Mesothelial cell of epicardium (in vitro differentiated cells): ENCODE data around the gene SUN3. TPM values are rescaled to one million over a fixed set of nuclear protein-coding genes. Genes with fewer than 3 reads are reported as not detected.

ENCODE experiments used
- DNase-seq, 2 experiments: peaks; one replicate each; pipeline ENCODE4 v3.0.0; 2021; ENCODE audit warnings: low spot score in 2 of 2; ENCODE audit not compliant: unreplicated experiment in 2 of 2
- H3K27ac Mint-ChIP-seq: 2 replicates; pipeline ENCODE4 v1.8.0; 2021; ENCODE audit warnings: mixed read lengths
- H3K27me3 Mint-ChIP-seq: 2 replicates; pipeline ENCODE4 v1.8.0; 2021; ENCODE audit warnings: low read depth, mixed read lengths
- H3K36me3 Mint-ChIP-seq: 2 replicates; pipeline ENCODE4 v1.8.0; 2021; ENCODE audit warnings: mixed read lengths
- H3K4me1 Mint-ChIP-seq: 2 replicates; pipeline ENCODE4 v1.8.0; 2021; ENCODE audit warnings: mixed read lengths
- H3K4me3 Mint-ChIP-seq: 2 replicates; pipeline ENCODE4 v1.8.0; 2021; ENCODE audit warnings: mild to moderate bottlenecking, moderate library complexity, mixed read lengths
- H3K9me3 Mint-ChIP-seq: 2 replicates; pipeline ENCODE4 v1.8.0; 2021; ENCODE audit warnings: mixed read lengths
- total RNA-seq: library from RNA; stranded (reverse); gene quantifications from 3 replicates; pipeline ENCODE4 v1.2.1, GENCODE V29; 2021
- TF ChIP-seq, protein P1 (sequence below): fragments of 200-600 bp; sonication (generic); IDR thresholded peaks from one replicate; pipeline ENCODE4 v1.5.0; 2021; ENCODE audit warnings: antibody characterized with exemption; ENCODE audit not compliant: unreplicated experiment

The SUN3 gene
- total RNA-seq, 1 donor from 2014 or later = not detected

- no peak overlapping the region for H3K4me3 Mint-ChIP-seq
- TF ChIP-seq, protein P1, sequence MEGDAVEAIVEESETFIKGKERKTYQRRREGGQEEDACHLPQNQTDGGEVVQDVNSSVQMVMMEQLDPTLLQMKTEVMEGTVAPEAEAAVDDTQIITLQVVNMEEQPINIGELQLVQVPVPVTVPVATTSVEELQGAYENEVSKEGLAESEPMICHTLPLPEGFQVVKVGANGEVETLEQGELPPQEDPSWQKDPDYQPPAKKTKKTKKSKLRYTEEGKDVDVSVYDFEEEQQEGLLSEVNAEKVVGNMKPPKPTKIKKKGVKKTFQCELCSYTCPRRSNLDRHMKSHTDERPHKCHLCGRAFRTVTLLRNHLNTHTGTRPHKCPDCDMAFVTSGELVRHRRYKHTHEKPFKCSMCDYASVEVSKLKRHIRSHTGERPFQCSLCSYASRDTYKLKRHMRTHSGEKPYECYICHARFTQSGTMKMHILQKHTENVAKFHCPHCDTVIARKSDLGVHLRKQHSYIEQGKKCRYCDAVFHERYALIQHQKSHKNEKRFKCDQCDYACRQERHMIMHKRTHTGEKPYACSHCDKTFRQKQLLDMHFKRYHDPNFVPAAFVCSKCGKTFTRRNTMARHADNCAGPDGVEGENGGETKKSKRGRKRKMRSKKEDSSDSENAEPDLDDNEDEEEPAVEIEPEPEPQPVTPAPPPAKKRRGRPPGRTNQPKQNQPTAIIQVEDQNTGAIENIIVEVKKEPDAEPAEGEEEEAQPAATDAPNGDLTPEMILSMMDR = no peak
- H3K36me3 Mint-ChIP-seq = no peaks in the 10 kb centered on the region
- H3K9me3 Mint-ChIP-seq = no peaks in the 10 kb centered on the region
- DNase-seq = no peak
- peaks cover 12% of the 10 kb centered on the region for H3K4me1 Mint-ChIP-seq
- peaks cover 2% of the 10 kb centered on the region for H3K27me3 Mint-ChIP-seq
- no peak overlapping the region for H3K27ac Mint-ChIP-seq
Observed at GRCh38 chr7:48048113-48048512, 19.2 kb upstream of the SUN3 start.

GRCh38 chr7:48046458-48046857 lies 17.6 kb upstream of the SUN3 start:
- Mint-ChIP-seq H3K27ac (no peak overlapping the region), H3K4me3 (no peak overlapping the region)

DNA sequence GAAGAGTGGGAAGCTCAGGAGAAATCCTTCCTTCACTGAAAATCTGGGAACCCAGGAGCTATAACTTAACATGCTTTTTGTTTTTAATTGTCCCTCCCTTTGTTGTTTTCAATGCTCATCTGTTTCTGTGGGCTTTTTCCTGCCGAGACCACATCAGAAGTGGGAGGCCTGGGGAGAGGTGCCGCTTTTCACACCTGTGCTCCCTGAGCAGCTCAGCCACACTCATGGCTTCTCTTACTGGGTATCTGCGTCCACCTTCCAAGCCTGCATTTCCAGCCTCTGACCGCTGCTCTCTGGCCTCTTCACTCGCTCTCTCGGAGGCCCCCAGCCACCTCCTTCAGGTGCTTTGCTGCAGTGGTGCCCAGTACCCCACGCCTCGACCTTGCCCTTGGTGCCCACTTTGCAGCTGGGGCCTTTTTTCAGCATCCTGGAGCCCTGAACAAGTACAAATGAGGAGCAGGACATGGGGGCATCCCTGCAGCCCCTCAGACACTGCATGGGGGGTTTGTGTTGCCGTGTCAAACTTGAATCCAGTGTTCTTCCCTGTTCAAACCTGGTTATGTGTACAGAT lies 16.4 kb upstream of the SUN3 start:
- Mint-ChIP-seq H3K9me3 (no peaks in the 10 kb centered on the region), H3K27me3 (no peaks in the 10 kb centered on the region), H3K36me3 (no peaks in the 10 kb centered on the region), H3K4me3 (no peak overlapping the region), H3K27ac (no peak overlapping the region), H3K4me1 (peaks cover 12% of the 10 kb centered on the region)
- DNase-seq = no peak
- TF ChIP-seq, protein P1 = no peak

More at GRCh38 chr7:48046458-48046857, 17.6 kb upstream of the SUN3 start:
- peaks cover 2% of the 10 kb centered on the region for H3K27me3 Mint-ChIP-seq
- no peak for DNase-seq
- TF ChIP-seq, protein P1 = no peak
- H3K4me1 Mint-ChIP-seq = peaks cover 12% of the 10 kb centered on the region
- H3K36me3 Mint-ChIP-seq = no peaks in the 10 kb centered on the region
- no peaks in the 10 kb centered on the region for H3K9me3 Mint-ChIP-seq

DNA sequence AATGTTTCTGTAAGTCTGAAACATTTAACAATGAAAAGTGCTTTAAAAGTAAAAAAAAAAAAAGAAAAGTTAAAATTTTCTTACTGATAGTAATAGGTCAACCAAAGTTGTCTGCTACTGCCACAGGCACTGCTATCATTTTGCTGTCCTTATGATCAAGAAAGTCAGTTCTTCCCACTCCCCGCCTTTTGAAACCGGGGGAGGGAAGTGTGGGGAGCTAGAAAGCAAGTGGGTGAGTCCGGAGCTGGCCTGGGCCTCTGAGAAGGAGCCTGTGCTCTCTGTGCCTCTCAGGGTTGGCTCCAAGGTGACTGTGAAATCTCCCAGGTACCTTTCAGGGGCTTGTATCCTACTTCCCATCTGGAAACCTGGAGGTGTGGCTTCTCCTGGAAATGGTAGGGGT lies 13.7 kb upstream of the SUN3 start:
- peaks cover 7% of the 10 kb centered on the region for H3K4me1 Mint-ChIP-seq
- no peak for DNase-seq
- TF ChIP-seq, protein P1 = no peak
- no peak overlapping the region for H3K27ac Mint-ChIP-seq
- no peaks in the 10 kb centered on the region for H3K9me3 Mint-ChIP-seq
- no peak overlapping the region for H3K4me3 Mint-ChIP-seq
- H3K27me3 Mint-ChIP-seq = peaks cover 19% of the 10 kb centered on the region
- H3K36me3 Mint-ChIP-seq = no peaks in the 10 kb centered on the region

DNA sequence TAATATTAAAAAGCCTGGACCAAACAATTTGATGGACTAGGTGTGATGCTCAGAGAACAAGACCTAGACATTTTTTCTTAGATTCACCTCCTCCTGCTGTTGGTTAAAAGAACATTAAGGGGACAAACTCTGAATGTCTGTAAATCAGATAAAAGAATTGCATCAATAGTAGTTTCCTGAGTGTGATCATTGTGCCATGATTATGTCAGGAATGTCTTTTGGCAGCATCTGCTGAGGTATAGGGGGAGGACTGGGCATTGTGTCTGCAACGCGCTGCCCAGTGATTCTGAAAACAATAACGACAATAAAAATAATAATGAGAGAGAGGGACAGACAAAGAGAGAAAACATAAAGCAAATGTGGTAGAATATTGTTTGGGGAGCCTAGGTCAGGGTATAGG lies 13.3 kb upstream of the SUN3 start:
- Mint-ChIP-seq H3K27me3 (peaks cover 23% of the 10 kb centered on the region), H3K4me3 (no peak overlapping the region), H3K27ac (no peak overlapping the region), H3K9me3 (no peaks in the 10 kb centered on the region), H3K4me1 (peaks cover 7% of the 10 kb centered on the region), H3K36me3 (no peaks in the 10 kb centered on the region)
- no peak for DNase-seq
- TF ChIP-seq, protein P1 = no peak

DNA sequence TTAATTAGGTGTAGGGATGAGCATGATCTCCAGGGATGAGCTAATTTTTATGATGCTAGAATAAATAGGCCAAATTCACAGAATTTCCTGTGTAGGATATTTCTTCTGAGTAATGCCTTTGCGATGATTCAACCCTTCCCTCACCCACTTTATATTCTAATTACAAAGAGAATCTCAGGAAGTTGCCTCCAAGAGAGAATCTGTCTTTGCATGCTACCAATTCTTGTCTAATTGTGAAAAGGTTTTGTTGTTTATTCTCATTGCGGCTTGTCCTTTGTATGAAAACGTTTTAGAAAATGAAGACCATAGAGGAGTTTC lies 12.7 kb upstream of the SUN3 start:
- Mint-ChIP-seq H3K4me3 (no peak overlapping the region), H3K27me3 (peaks cover 29% of the 10 kb centered on the region)
- TF ChIP-seq, protein P1 = no peak

More for the DNA sequence above, 12.7 kb upstream of the SUN3 start:
- no peaks in the 10 kb centered on the region for H3K9me3 Mint-ChIP-seq
- no peak for DNase-seq
- no peaks in the 10 kb centered on the region for H3K36me3 Mint-ChIP-seq
- peaks cover 7% of the 10 kb centered on the region for H3K4me1 Mint-ChIP-seq
- H3K27ac Mint-ChIP-seq = no peak overlapping the region
